Hepatocyte (in vitro differentiated cells): ENCODE data around the gene KLC1. TPM values are rescaled to one million over a fixed set of nuclear protein-coding genes. Genes with fewer than 3 reads are reported as not detected.

Experiments
- DNase-seq: peaks from one replicate; pipeline ENCODE4 v3.0.0-alpha.2; 2016; ENCODE audit warnings: low spot score
- H2AFZ ChIP-seq: fragments of 200-600 bp; sonication (generic); 2 replicates; pipeline ENCODE4 v1.6.0; 2016; ENCODE audit warnings: antibody characterized with exemption, mild to moderate bottlenecking
- H3K27ac ChIP-seq: fragments of 200-600 bp; sonication (generic); 2 replicates; pipeline ENCODE4 v1.5.1; 2016; ENCODE audit warnings: mild to moderate bottlenecking
- H3K27me3 ChIP-seq: fragments of 200-600 bp; sonication (generic); 2 replicates; pipeline ENCODE4 v1.6.1; 2016
- H3K36me3 ChIP-seq: fragments of 200-600 bp; sonication (generic); replicated peaks from 2 replicates; pipeline ENCODE4 v1.5.1; 2016; ENCODE audit warnings: low read depth; ENCODE audit not compliant: insufficient read depth
- H3K4me1 ChIP-seq: fragments of 200-600 bp; sonication (generic); 2 replicates; pipeline ENCODE4 v1.5.1; 2016; ENCODE audit warnings: mild to moderate bottlenecking, moderate library complexity; ENCODE audit not compliant: insufficient read depth
- H3K4me2 ChIP-seq: fragments of 200-600 bp; sonication (generic); 2 replicates; pipeline ENCODE4 v1.6.0; 2016
- H3K4me3 ChIP-seq: fragments of 200-600 bp; sonication (generic); 2 replicates; pipeline ENCODE4 v1.5.1; 2016; ENCODE audit warnings: mild to moderate bottlenecking
- H3K79me2 ChIP-seq: fragments of 200-600 bp; sonication (generic); 2 replicates; pipeline ENCODE4 v1.6.0; 2017; ENCODE audit warnings: mild to moderate bottlenecking
- H3K9me2 ChIP-seq: fragments of 200-600 bp; sonication (generic); replicated peaks from 2 replicates; pipeline ENCODE4 v1.6.0; 2017; ENCODE audit warnings: mild to moderate bottlenecking; ENCODE audit not compliant: insufficient read depth
- H3K9me3 ChIP-seq: fragments of 200-600 bp; sonication (generic); 2 replicates; pipeline ENCODE4 v1.5.1; 2016; ENCODE audit warnings: low read depth, mild to moderate bottlenecking
- H4K20me1 ChIP-seq: fragments of 200-600 bp; sonication (generic); 2 replicates; pipeline ENCODE4 v1.6.0; 2016; ENCODE audit warnings: mild to moderate bottlenecking; ENCODE audit not compliant: insufficient read depth, poor library complexity, severe bottlenecking
- EZH2 ChIP-seq: fragments of 200-600 bp; sonication (generic); IDR thresholded peaks from 2 replicates; pipeline ENCODE4 v1.6.1; 2016; ENCODE audit warnings: antibody characterized with exemption, mild to moderate bottlenecking, borderline replicate concordance
- EZH2phosphoT487 ChIP-seq: fragments of 200-600 bp; sonication (generic); IDR thresholded peaks from one replicate; pipeline ENCODE4 v1.6.1; 2018; ENCODE audit warnings: antibody characterized with exemption, mild to moderate bottlenecking, low read depth, moderate library complexity; ENCODE audit not compliant: unreplicated experiment, severe bottlenecking
- WGBS: methylation state at CpG from one replicate; pipeline ENCODE4 v1.1.6; 2016; ENCODE audit warnings: low lambda C conversion rate; ENCODE audit errors: missing lambda C conversion rate; 5-methylcytosine and 5-hydroxymethylcytosine counted together
- polyA plus RNA-seq: library from polyadenylated mRNA; unstranded; fragments of >200 nt; fragmentation: Nextera tagmentation; extraction: Ambion mirVana; gene quantifications from 2 replicates; pipeline ENCODE4 v1.2.1, GENCODE V29; 2016
- total RNA-seq: library from RNA; depleted of rRNA; stranded (reverse); fragments of >200 nt; gene quantifications from 2 replicates; pipeline ENCODE4 v1.2.3, GENCODE V29; 2014
- TF ChIP-seq, protein P1 (sequence below): fragments of 200-600 bp; sonication (generic); IDR thresholded peaks from 2 replicates; pipeline ENCODE4 v1.5.1; 2016; ENCODE audit warnings: antibody characterized with exemption, mild to moderate bottlenecking; ENCODE audit not compliant: poor library complexity

The KLC1 gene
- total and polyA plus RNA-seq, 2 experiments from 2014 or later: 95.4 to 115 TPM

DNA sequence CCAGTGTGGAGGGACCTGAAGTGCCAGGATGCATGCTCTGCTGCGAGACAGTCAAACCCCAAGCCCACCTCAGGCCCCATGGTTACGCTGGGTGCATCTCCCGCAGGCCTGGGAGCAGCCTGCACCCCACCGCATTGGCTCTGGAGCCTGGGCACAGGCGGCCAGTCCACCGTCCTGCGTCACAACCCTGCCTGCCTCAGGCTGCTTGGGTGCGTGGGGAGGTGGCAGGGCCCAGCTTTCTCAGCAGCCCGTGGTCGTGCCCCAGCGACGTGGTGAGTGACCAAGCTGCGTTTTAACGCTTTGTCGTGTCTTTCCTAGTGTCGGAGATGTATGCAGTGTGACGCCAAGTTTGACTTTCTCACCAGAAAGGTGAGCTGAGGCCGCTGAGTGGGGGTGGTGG lies 97.5 kb downstream of the KLC1 start:
- TF ChIP-seq, protein P1, sequence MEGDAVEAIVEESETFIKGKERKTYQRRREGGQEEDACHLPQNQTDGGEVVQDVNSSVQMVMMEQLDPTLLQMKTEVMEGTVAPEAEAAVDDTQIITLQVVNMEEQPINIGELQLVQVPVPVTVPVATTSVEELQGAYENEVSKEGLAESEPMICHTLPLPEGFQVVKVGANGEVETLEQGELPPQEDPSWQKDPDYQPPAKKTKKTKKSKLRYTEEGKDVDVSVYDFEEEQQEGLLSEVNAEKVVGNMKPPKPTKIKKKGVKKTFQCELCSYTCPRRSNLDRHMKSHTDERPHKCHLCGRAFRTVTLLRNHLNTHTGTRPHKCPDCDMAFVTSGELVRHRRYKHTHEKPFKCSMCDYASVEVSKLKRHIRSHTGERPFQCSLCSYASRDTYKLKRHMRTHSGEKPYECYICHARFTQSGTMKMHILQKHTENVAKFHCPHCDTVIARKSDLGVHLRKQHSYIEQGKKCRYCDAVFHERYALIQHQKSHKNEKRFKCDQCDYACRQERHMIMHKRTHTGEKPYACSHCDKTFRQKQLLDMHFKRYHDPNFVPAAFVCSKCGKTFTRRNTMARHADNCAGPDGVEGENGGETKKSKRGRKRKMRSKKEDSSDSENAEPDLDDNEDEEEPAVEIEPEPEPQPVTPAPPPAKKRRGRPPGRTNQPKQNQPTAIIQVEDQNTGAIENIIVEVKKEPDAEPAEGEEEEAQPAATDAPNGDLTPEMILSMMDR: no peak
- TF ChIP-seq EZH2phosphoT487 (no peak), EZH2 (no peak)
- DNase-seq: no peak
- Histone ChIP-seq H2AFZ (no peak overlapping the region), H3K9me3 (no peaks in the 10 kb centered on the region), H3K4me2 (no peak overlapping the region), H3K4me1 (peaks cover 10% of the 10 kb centered on the region), H3K36me3 (no peaks in the 10 kb centered on the region), H3K4me3 (no peak overlapping the region), H3K9me2 (no peaks in the 10 kb centered on the region), H4K20me1 (peaks cover 35% of the 10 kb centered on the region), H3K27ac (no peak overlapping the region), H3K79me2 (peaks cover 62% of the 10 kb centered on the region), H3K27me3 (no peaks in the 10 kb centered on the region)
- 98% methylated on average over 17 of the region's 18 CpGs for WGBS

DNA sequence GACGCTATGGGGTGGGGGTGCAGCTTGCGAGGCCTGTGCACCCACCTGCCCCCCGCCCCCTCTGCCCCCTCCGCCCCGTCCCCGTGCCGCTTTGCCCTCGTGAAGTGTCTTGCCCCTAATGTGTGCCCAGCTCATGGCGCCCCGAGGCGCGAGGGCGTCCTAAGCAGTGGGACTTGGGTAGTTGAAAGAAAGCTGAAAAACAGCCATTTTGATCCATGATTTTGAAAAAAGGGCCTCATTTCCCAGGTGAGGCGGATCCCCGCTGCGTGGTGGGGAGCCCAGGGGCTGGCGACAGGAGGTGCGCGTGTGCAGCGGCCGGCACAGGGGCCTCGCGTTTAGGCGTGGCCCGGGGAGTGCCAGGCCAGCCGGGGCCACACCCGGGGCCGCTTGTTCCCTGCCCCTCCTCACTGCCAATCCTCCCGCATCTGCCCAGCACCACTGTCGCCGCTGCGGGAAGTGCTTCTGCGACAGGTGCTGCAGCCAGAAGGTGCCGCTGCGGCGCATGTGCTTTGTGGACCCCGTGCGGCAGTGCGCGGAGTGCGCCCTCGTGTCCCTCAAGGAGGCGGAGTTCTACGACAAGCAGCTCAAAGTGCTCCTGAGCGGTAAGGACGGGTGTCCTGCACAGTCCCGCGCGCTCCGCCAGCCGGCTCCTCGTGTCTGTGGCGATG lies 98.4 kb downstream of the KLC1 start:
- no peak for DNase-seq
- Histone ChIP-seq H3K9me3 (no peaks in the 10 kb centered on the region), H2AFZ (no peak overlapping the region), H3K9me2 (no peaks in the 10 kb centered on the region), H3K4me2 (no peak overlapping the region), H3K36me3 (no peaks in the 10 kb centered on the region), H4K20me1 (peaks cover 29% of the 10 kb centered on the region), H3K4me3 (no peak overlapping the region), H3K79me2 (peaks cover 52% of the 10 kb centered on the region), H3K4me1 (peaks cover 10% of the 10 kb centered on the region), H3K27ac (no peak overlapping the region), H3K27me3 (no peaks in the 10 kb centered on the region)
- TF ChIP-seq, protein P1: no peak
- no peak for TF ChIP-seq EZH2
- TF ChIP-seq EZH2phosphoT487: no peak
- WGBS: 96% methylated on average over 50 of the region's 53 CpGs

DNA sequence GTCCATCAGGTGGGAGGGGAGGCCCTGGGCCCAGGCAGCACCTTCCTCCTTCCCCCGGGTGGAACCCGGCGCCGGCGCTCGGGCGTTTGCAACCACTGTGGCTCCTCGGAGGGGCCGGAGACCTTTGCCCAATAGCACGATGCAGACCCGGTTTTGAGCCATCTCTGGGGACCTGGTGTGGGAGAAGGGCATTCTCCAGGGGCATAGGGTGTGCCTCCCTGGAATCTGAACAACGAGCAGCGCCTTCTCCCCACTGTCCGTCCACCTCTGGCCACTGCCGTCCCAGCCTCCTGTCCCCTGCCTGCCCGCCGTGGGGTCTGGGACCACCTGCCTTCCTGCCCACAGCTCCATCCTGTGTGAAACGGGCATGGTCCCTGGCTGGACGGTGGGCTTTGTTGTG lies 99.1 kb downstream of the KLC1 start:
- peaks cover 45% of the 10 kb centered on the region for H3K79me2 ChIP-seq
- no peak overlapping the region for H2AFZ ChIP-seq
- peaks cover 6% of the 10 kb centered on the region for H3K4me1 ChIP-seq
- no peak for TF ChIP-seq EZH2phosphoT487
- TF ChIP-seq, protein P1: no peak
- no peak for TF ChIP-seq EZH2
- H3K4me3 ChIP-seq: no peak overlapping the region
- no peaks in the 10 kb centered on the region for H3K36me3 ChIP-seq
- no peaks in the 10 kb centered on the region for H3K9me3 ChIP-seq
- H3K4me2 ChIP-seq: no peak overlapping the region
- peaks cover 28% of the 10 kb centered on the region for H4K20me1 ChIP-seq
- no peak overlapping the region for H3K27ac ChIP-seq
- H3K9me2 ChIP-seq: no peaks in the 10 kb centered on the region
- 97% methylated on average over 19 of the region's 19 CpGs for whole genome bisulfite sequencing
- H3K27me3 ChIP-seq: no peaks in the 10 kb centered on the region
- no peak for DNase-seq
